Karpas-422 (cell line): Measurements from ENCODE around the gene ANKS1B. TPM values are rescaled to one million over a fixed set of nuclear protein-coding genes. Genes with fewer than 3 reads are reported as not detected.

Experiments used
- DNase-seq: peaks from one replicate; pipeline ENCODE4 v3.0.0-alpha.2; 2015
- H2AFZ ChIP-seq: fragments of 200-600 bp; sonication (generic); 2 replicates; pipeline ENCODE4 v1.6.1; 2014; ENCODE audit warnings: antibody characterized with exemption, low read length, mixed read lengths
- H3K27ac ChIP-seq: fragments of 200-600 bp; sonication (generic); 2 replicates; pipeline ENCODE4 v1.5.1; 2014; ENCODE audit warnings: mild to moderate bottlenecking, low read length, moderate library complexity
- H3K27me3 ChIP-seq: fragments of 200-600 bp; sonication (generic); 2 replicates; pipeline ENCODE4 v1.6.1; 2014; ENCODE audit warnings: low read length, mixed read lengths
- H3K36me3 ChIP-seq: fragments of 200-600 bp; sonication (generic); 2 replicates; pipeline ENCODE4 v1.6.1; 2014; ENCODE audit warnings: low read length, mixed read lengths; ENCODE audit not compliant: insufficient read depth
- H3K4me1 ChIP-seq: fragments of 200-600 bp; sonication (generic); 2 replicates; pipeline ENCODE4 v1.6.1; 2014; ENCODE audit warnings: mild to moderate bottlenecking, low read length, mixed read lengths
- H3K4me2 ChIP-seq: fragments of 200-600 bp; sonication (generic); 2 replicates; pipeline ENCODE4 v1.6.1; 2014; ENCODE audit warnings: low read length, low read depth, mild to moderate bottlenecking; ENCODE audit not compliant: poor library complexity, severe bottlenecking
- H3K4me3 ChIP-seq: fragments of 200-600 bp; sonication (generic); 2 replicates; pipeline ENCODE4 v1.5.1; 2014; ENCODE audit warnings: mild to moderate bottlenecking, antibody characterized with exemption, low read length, mixed read lengths
- H3K79me2 ChIP-seq: fragments of 200-600 bp; sonication (generic); 2 replicates; pipeline ENCODE4 v1.6.1; 2014; ENCODE audit warnings: mild to moderate bottlenecking, low read length, mixed read lengths
- H3K9ac ChIP-seq: fragments of 200-600 bp; sonication (generic); 2 replicates; pipeline ENCODE4 v1.6.0; 2014; ENCODE audit warnings: low read length
- H3K9me2 ChIP-seq: fragments of 200-600 bp; sonication (generic), shearing (Covaris generic); replicated peaks from 2 replicates; pipeline ENCODE4 v1.6.0; 2014; ENCODE audit warnings: mild to moderate bottlenecking, low read length, moderate library complexity; ENCODE audit not compliant: insufficient read depth
- H3K9me3 ChIP-seq: fragments of 300-700, 200-600 bp; sonication (generic); 2 replicates; pipeline ENCODE4 v1.6.1; 2014; ENCODE audit warnings: low read length, mixed read lengths
- H4K20me1 ChIP-seq: fragments of 200-600 bp; sonication (generic); 2 replicates; pipeline ENCODE4 v1.6.1; 2014; ENCODE audit warnings: mild to moderate bottlenecking, antibody characterized with exemption, low read length, low read depth; ENCODE audit not compliant: insufficient read depth
- total RNA-seq: library from RNA; depleted of rRNA; stranded (reverse); fragments of >200 nt; shearing (Covaris generic); gene quantifications from 2 replicates; pipeline ENCODE4 v1.2.3, GENCODE V29; 2014; ENCODE audit warnings: low replicate concordance

ANKS1B gene
- total RNA-seq, 1 experiment from 2014 or later: 23.4 TPM

- no peaks in the 10 kb centered on the region for H3K79me2 ChIP-seq
- no peak overlapping the region for H2AFZ ChIP-seq
- H3K27me3 ChIP-seq: no peaks in the 10 kb centered on the region
- no peak overlapping the region for H3K4me3 ChIP-seq
- H3K36me3 ChIP-seq: no peaks in the 10 kb centered on the region
- no peaks in the 10 kb centered on the region for H3K9me3 ChIP-seq
- no peak overlapping the region for H3K9ac ChIP-seq
- no peaks in the 10 kb centered on the region for H4K20me1 ChIP-seq
- DNase-seq: no peak
- no peaks in the 10 kb centered on the region for H3K4me1 ChIP-seq
- H3K27ac ChIP-seq: no peak overlapping the region
- H3K4me2 ChIP-seq: no peak overlapping the region
- no peaks in the 10 kb centered on the region for H3K9me2 ChIP-seq
Observed at GRCh38 chr12:99122496-99122895, 862.2 kb downstream of the ANKS1B start.

GRCh38 chr12:99121546-99121945 is 863.2 kb downstream of the ANKS1B start:
- no peaks in the 10 kb centered on the region for H3K36me3 ChIP-seq
- no peak overlapping the region for H3K27ac ChIP-seq
- no peaks in the 10 kb centered on the region for H3K9me3 ChIP-seq
- no peaks in the 10 kb centered on the region for H4K20me1 ChIP-seq
- H3K9ac ChIP-seq: no peak overlapping the region
- no peaks in the 10 kb centered on the region for H3K9me2 ChIP-seq
- H2AFZ ChIP-seq: no peak overlapping the region
- H3K27me3 ChIP-seq: no peaks in the 10 kb centered on the region
- no peaks in the 10 kb centered on the region for H3K4me1 ChIP-seq
- H3K4me2 ChIP-seq: no peak overlapping the region
- H3K4me3 ChIP-seq: no peak overlapping the region
- H3K79me2 ChIP-seq: no peaks in the 10 kb centered on the region
- no peak for DNase-seq

- Histone ChIP-seq H3K36me3 (no peaks in the 10 kb centered on the region), H3K9me2 (no peaks in the 10 kb centered on the region), H3K27me3 (no peaks in the 10 kb centered on the region), H3K27ac (no peak overlapping the region), H4K20me1 (no peaks in the 10 kb centered on the region), H3K79me2 (no peaks in the 10 kb centered on the region), H3K9ac (no peak overlapping the region), H3K4me2 (no peak overlapping the region), H2AFZ (no peak overlapping the region), H3K9me3 (no peaks in the 10 kb centered on the region), H3K4me1 (no peaks in the 10 kb centered on the region), H3K4me3 (no peak overlapping the region)
- no peak for DNase-seq
Observed at GRCh38 chr12:99119943-99120342, 864.8 kb downstream of the ANKS1B start.

GRCh38 chr12:99119449-99119848 is 865.3 kb downstream of the ANKS1B start:
- no peak for DNase-seq
- H3K27ac ChIP-seq: no peak overlapping the region
- no peak overlapping the region for H2AFZ ChIP-seq
- H4K20me1 ChIP-seq: no peaks in the 10 kb centered on the region
- no peaks in the 10 kb centered on the region for H3K36me3 ChIP-seq
- no peak overlapping the region for H3K9ac ChIP-seq
- no peaks in the 10 kb centered on the region for H3K4me1 ChIP-seq
- no peak overlapping the region for H3K4me3 ChIP-seq
- no peak overlapping the region for H3K4me2 ChIP-seq
- no peaks in the 10 kb centered on the region for H3K9me3 ChIP-seq
- H3K79me2 ChIP-seq: no peaks in the 10 kb centered on the region
- no peaks in the 10 kb centered on the region for H3K9me2 ChIP-seq
- no peaks in the 10 kb centered on the region for H3K27me3 ChIP-seq

GRCh38 chr12:99111600-99111999 is 873.1 kb downstream of the ANKS1B start:
- no peak overlapping the region for H3K9ac ChIP-seq
- no peaks in the 10 kb centered on the region for H3K9me3 ChIP-seq
- no peaks in the 10 kb centered on the region for H3K9me2 ChIP-seq
- DNase-seq: no peak
- no peak overlapping the region for H3K4me2 ChIP-seq
- H3K4me1 ChIP-seq: peaks cover 6% of the 10 kb centered on the region; the same call in 1 of the 2 replicates
- H3K27ac ChIP-seq: no peak overlapping the region
- H4K20me1 ChIP-seq: no peaks in the 10 kb centered on the region
- no peak overlapping the region for H3K4me3 ChIP-seq
- no peak overlapping the region for H2AFZ ChIP-seq
- H3K36me3 ChIP-seq: no peaks in the 10 kb centered on the region
- H3K79me2 ChIP-seq: no peaks in the 10 kb centered on the region
- no peaks in the 10 kb centered on the region for H3K27me3 ChIP-seq

- peaks cover 6% of the 10 kb centered on the region; the same call in 1 of the 2 replicates for H3K4me1 ChIP-seq
- DNase-seq: no peak
- H2AFZ ChIP-seq: no peak overlapping the region
- H3K9me3 ChIP-seq: no peaks in the 10 kb centered on the region
- H3K27me3 ChIP-seq: no peaks in the 10 kb centered on the region
- H3K4me3 ChIP-seq: no peak overlapping the region
- H3K9ac ChIP-seq: no peak overlapping the region
- no peaks in the 10 kb centered on the region for H3K36me3 ChIP-seq
- H3K4me2 ChIP-seq: no peak overlapping the region
- H3K79me2 ChIP-seq: no peaks in the 10 kb centered on the region
- no peak overlapping the region for H3K27ac ChIP-seq
- H4K20me1 ChIP-seq: no peaks in the 10 kb centered on the region
- no peaks in the 10 kb centered on the region for H3K9me2 ChIP-seq
Observed at GRCh38 chr12:99110868-99111267, 873.9 kb downstream of the ANKS1B start.

GRCh38 chr12:99110212-99110611 is 874.5 kb downstream of the ANKS1B start:
- H3K4me2 ChIP-seq: no peak overlapping the region
- DNase-seq: no peak
- H3K27ac ChIP-seq: no peak overlapping the region
- no peaks in the 10 kb centered on the region for H3K9me3 ChIP-seq
- no peak overlapping the region for H2AFZ ChIP-seq
- H4K20me1 ChIP-seq: no peaks in the 10 kb centered on the region
- H3K9ac ChIP-seq: no peak overlapping the region
- no peaks in the 10 kb centered on the region for H3K36me3 ChIP-seq
- H3K79me2 ChIP-seq: no peaks in the 10 kb centered on the region
- H3K27me3 ChIP-seq: no peaks in the 10 kb centered on the region
- H3K9me2 ChIP-seq: no peaks in the 10 kb centered on the region
- no peak overlapping the region for H3K4me3 ChIP-seq
- H3K4me1 ChIP-seq: peaks cover 6% of the 10 kb centered on the region; the same call in 1 of the 2 replicates

- Histone ChIP-seq H3K4me1 (peaks cover 6% of the 10 kb centered on the region; the same call in 1 of the 2 replicates), H3K9ac (no peak overlapping the region), H2AFZ (no peak overlapping the region), H3K79me2 (no peaks in the 10 kb centered on the region), H3K27me3 (no peaks in the 10 kb centered on the region), H4K20me1 (no peaks in the 10 kb centered on the region), H3K9me3 (no peaks in the 10 kb centered on the region), H3K4me3 (no peak overlapping the region), H3K27ac (no peak overlapping the region), H3K9me2 (no peaks in the 10 kb centered on the region), H3K36me3 (no peaks in the 10 kb centered on the region), H3K4me2 (no peak overlapping the region)
- no peak for DNase-seq
Observed at GRCh38 chr12:99108924-99109323, 875.8 kb downstream of the ANKS1B start.

GRCh38 chr12:99099786-99100185 is 885.0 kb downstream of the ANKS1B start:
- no peak overlapping the region for H2AFZ ChIP-seq
- H3K9ac ChIP-seq: no peak overlapping the region
- peak; percentile 66 for DNase-seq
- H3K79me2 ChIP-seq: no peaks in the 10 kb centered on the region
- peak overlapping the region; percentile 49 for H3K4me2 ChIP-seq
- H3K4me1 ChIP-seq: peaks cover 13% of the 10 kb centered on the region
- H3K9me2 ChIP-seq: no peaks in the 10 kb centered on the region
- H3K9me3 ChIP-seq: no peaks in the 10 kb centered on the region
- H3K27me3 ChIP-seq: no peaks in the 10 kb centered on the region
- no peaks in the 10 kb centered on the region for H3K36me3 ChIP-seq
- H4K20me1 ChIP-seq: no peaks in the 10 kb centered on the region
- H3K27ac ChIP-seq: no peak overlapping the region
- no peak overlapping the region for H3K4me3 ChIP-seq
